IMR-90 (cell line): ENCODE data around the gene XPO6.

Source experiments
- CEBPB ChIP-seq: IDR thresholded peaks from 2 replicates; pipeline ENCODE4 v1.6.1; 2012; ENCODE audit warnings: low read depth, low read length, improper control_type of control experiment
- MAZ ChIP-seq: IDR thresholded peaks from 2 replicates; pipeline ENCODE4 v1.6.1; 2012; ENCODE audit warnings: low read depth, mild to moderate bottlenecking, low read length, improper control_type of control experiment, moderate library complexity, borderline replicate concordance
- POLR2A ChIP-seq: IDR thresholded peaks from 2 replicates; pipeline ENCODE4 v1.6.1; 2012; ENCODE audit warnings: mild to moderate bottlenecking, low read depth, low read length
- TF ChIP-seq, protein P1 (sequence below): conservative IDR thresholded peaks from 2 replicates; pipeline ENCODE4 v1.5.1; 2012; ENCODE audit warnings: mild to moderate bottlenecking, low read depth, low read length, improper control_type of control experiment
- TF ChIP-seq, protein P2 (sequence below): fragments of 150-350 bp; IDR thresholded peaks from 2 replicates; pipeline ENCODE4 v1.6.1; 2017; ENCODE audit warnings: mild to moderate bottlenecking, antibody characterized with exemption, low read length, low read depth

DNA sequence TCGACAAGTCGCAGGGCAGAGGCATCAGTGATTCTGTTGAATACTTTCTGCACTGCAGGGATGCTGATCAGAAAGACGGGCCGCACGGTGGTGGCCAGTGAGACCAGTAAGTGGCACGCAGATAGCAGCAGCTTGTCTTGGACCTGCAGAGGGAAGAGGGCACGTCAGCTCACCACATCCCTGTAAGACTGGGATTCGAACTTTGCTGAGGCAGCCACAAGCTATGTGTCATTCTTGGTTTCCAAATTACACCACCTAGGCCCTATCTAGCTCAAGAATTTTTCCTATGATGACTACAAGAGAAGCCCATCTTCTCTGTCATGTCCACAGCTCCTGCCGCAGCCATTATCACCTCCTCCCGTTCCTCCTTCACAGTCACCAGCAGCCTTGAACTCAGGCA lies 98.9 kb downstream of the XPO6 start:
- TF ChIP-seq, protein P1, sequence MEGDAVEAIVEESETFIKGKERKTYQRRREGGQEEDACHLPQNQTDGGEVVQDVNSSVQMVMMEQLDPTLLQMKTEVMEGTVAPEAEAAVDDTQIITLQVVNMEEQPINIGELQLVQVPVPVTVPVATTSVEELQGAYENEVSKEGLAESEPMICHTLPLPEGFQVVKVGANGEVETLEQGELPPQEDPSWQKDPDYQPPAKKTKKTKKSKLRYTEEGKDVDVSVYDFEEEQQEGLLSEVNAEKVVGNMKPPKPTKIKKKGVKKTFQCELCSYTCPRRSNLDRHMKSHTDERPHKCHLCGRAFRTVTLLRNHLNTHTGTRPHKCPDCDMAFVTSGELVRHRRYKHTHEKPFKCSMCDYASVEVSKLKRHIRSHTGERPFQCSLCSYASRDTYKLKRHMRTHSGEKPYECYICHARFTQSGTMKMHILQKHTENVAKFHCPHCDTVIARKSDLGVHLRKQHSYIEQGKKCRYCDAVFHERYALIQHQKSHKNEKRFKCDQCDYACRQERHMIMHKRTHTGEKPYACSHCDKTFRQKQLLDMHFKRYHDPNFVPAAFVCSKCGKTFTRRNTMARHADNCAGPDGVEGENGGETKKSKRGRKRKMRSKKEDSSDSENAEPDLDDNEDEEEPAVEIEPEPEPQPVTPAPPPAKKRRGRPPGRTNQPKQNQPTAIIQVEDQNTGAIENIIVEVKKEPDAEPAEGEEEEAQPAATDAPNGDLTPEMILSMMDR: no peak
- TF ChIP-seq, protein P2, sequence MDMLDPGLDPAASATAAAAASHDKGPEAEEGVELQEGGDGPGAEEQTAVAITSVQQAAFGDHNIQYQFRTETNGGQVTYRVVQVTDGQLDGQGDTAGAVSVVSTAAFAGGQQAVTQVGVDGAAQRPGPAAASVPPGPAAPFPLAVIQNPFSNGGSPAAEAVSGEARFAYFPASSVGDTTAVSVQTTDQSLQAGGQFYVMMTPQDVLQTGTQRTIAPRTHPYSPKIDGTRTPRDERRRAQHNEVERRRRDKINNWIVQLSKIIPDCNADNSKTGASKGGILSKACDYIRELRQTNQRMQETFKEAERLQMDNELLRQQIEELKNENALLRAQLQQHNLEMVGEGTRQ: no peak
- TF ChIP-seq CEBPB (no peak), POLR2A (no peak), MAZ (no peak)
